NCI-H2107 (cell line): ENCODE data around the gene SNAI3.

Experiments
- DNase-seq: peaks from one replicate; lab custom pipeline; 2025; lab: John Stamatoyannopoulos, UW

The SNAI3 gene

GRCh38 chr16:88691924-88692560, 5.7 kb upstream of the SNAI3 start:
- no peak for DNase-seq

GRCh38 chr16:88691129-88691813, 5.0 kb upstream of the SNAI3 start:
- no peak for DNase-seq

GRCh38 chr16:88690341-88691128, 4.2 kb upstream of the SNAI3 start:
- DNase-seq: no peak

- peak; percentile 52 for DNase-seq
Measured at GRCh38 chr16:88688013-88688778, 1.9 kb upstream of the SNAI3 start.

GRCh38 chr16:88687676-88688012, 1.3 kb upstream of the SNAI3 start:
- no peak for DNase-seq

- no peak for DNase-seq
Measured at GRCh38 chr16:88687254-88687576, 908 bp upstream of the SNAI3 start.

- no peak for DNase-seq
Measured at GRCh38 chr16:88686062-88686438, 257 bp downstream of the SNAI3 start.

- DNase-seq: no peak
Measured at GRCh38 chr16:88685156-88686061, 898 bp downstream of the SNAI3 start.

GRCh38 chr16:88684569-88685155, 1.6 kb downstream of the SNAI3 start:
- no peak for DNase-seq

GRCh38 chr16:88681709-88682451, 4.4 kb downstream of the SNAI3 start:
- DNase-seq: no peak

GRCh38 chr16:88681084-88681680, 5.1 kb downstream of the SNAI3 start:
- DNase-seq: peak; percentile 26

- DNase-seq: no peak
Measured at GRCh38 chr16:88680554-88681083, 5.7 kb downstream of the SNAI3 start.

- DNase-seq: no peak
Measured at GRCh38 chr16:88678224-88678979, 7.9 kb downstream of the SNAI3 start.

GRCh38 chr16:88677721-88678120, 8.6 kb downstream of the SNAI3 start:
- no peak for DNase-seq

- no peak for DNase-seq
Measured at GRCh38 chr16:88676502-88677242, 9.6 kb downstream of the SNAI3 start.

GRCh38 chr16:88673716-88674379, 12.5 kb downstream of the SNAI3 start:
- no peak for DNase-seq

GRCh38 chr16:88672776-88673175, 13.5 kb downstream of the SNAI3 start:
- no peak for DNase-seq

- DNase-seq: no peak
Measured at GRCh38 chr16:88671806-88672205, 14.5 kb downstream of the SNAI3 start.
